NCI-H2196 (cell line): Measurements from ENCODE around the gene OR2J2.
"Not testable (repeated sequence)": the region's sequence is repeated elsewhere in the genome, so short reads cannot be mapped to it uniquely, and the experiment has no call there.

Experiments used
- DNase-seq: peaks from one replicate; lab custom pipeline; 2025; ENCODE audit not compliant: unreplicated experiment; lab: John Stamatoyannopoulos, UW

OR2J2 gene

GRCh38 chr6:29170607-29171006 is at the start of gene OR2J2:
OR2J2 (plus strand) TSS chr6:29170907; CDS start chr6:29173636, 2,729 bp downstream.
- not testable (repeated sequence) for DNase-seq

GRCh38 chr6:29129326-29130012 is 41.2 kb upstream of the OR2J2 start:
- no peak for DNase-seq

- DNase-seq: no peak
Observed at GRCh38 chr6:29130644-29131043, 40.1 kb upstream of the OR2J2 start.

GRCh38 chr6:29131691-29132090 is 39.0 kb upstream of the OR2J2 start:
- DNase-seq: no peak

- no peak for DNase-seq
Observed at GRCh38 chr6:29137724-29138123, 33.0 kb upstream of the OR2J2 start.

- DNase-seq: no peak
Observed at GRCh38 chr6:29141606-29142005, 29.1 kb upstream of the OR2J2 start.

GRCh38 chr6:29142309-29142708 is 28.4 kb upstream of the OR2J2 start:
- no peak for DNase-seq

GRCh38 chr6:29146179-29146578 is 24.5 kb upstream of the OR2J2 start:
- no peak for DNase-seq

GRCh38 chr6:29147074-29147473 is 23.6 kb upstream of the OR2J2 start:
- no peak for DNase-seq

GRCh38 chr6:29149444-29149843 is 21.3 kb upstream of the OR2J2 start:
- not testable (repeated sequence) for DNase-seq

GRCh38 chr6:29153083-29153482 is 17.6 kb upstream of the OR2J2 start:
- DNase-seq: no peak

GRCh38 chr6:29155182-29155581 is 15.5 kb upstream of the OR2J2 start:
- DNase-seq: not testable (repeated sequence)

GRCh38 chr6:29159922-29160321 is 10.8 kb upstream of the OR2J2 start:
- DNase-seq: not testable (repeated sequence)

- DNase-seq: not testable (repeated sequence)
Observed at GRCh38 chr6:29165571-29165970, 5.1 kb upstream of the OR2J2 start.

GRCh38 chr6:29171736-29172135 is 1.0 kb downstream of the OR2J2 start:
- DNase-seq: no peak

- no peak for DNase-seq
Observed at GRCh38 chr6:29183594-29183993, 12.9 kb downstream of the OR2J2 start.

- not testable (repeated sequence) for DNase-seq
Observed at GRCh38 chr6:29188659-29189058, 18.0 kb downstream of the OR2J2 start.

GRCh38 chr6:29200767-29201662 is 30.3 kb downstream of the OR2J2 start:
- no peak for DNase-seq

- DNase-seq: no peak
Observed at GRCh38 chr6:29201966-29202365, 31.3 kb downstream of the OR2J2 start.

GRCh38 chr6:29211488-29211887 is 40.8 kb downstream of the OR2J2 start:
- no peak for DNase-seq

- DNase-seq: no peak
Observed at GRCh38 chr6:29216528-29216927, 45.8 kb downstream of the OR2J2 start.

- not testable (repeated sequence) for DNase-seq
Observed at GRCh38 chr6:29217242-29217641, 46.5 kb downstream of the OR2J2 start.
